Raji (cell line): ENCODE data around the gene POGK.

ENCODE experiments used
- POLR2A ChIP-seq: IDR thresholded peaks from 2 replicates; pipeline ENCODE4 v1.6.1; 2011; ENCODE audit warnings: low read depth, low read length, control low read depth; ENCODE audit not compliant: insufficient read depth

The POGK gene

GRCh38 chr1:166875734-166876539, 36.7 kb downstream of the POGK start, which contains the start of gene TADA1:
Gene TADA1 (minus strand): TSS chr1:166876264. CDS start chr1:166876233, 31 bp downstream.
- peak; percentile 74 for TF ChIP-seq POLR2A

- TF ChIP-seq POLR2A = peak; percentile 59; the same call in 1 of the 2 replicates
Observed at GRCh38 chr1:166876540-166876838, 37.2 kb downstream of the POGK start.

GRCh38 chr1:166882893-166883292, 43.6 kb downstream of the POGK start:
- TF ChIP-seq POLR2A = no peak

- no peak for TF ChIP-seq POLR2A
Observed at GRCh38 chr1:166884040-166884642, 44.9 kb downstream of the POGK start.

GRCh38 chr1:166884971-166885370, 45.7 kb downstream of the POGK start:
- TF ChIP-seq POLR2A = no peak

- no peak for TF ChIP-seq POLR2A
Observed at GRCh38 chr1:166888373-166889111, 49.3 kb downstream of the POGK start.

- no peak for TF ChIP-seq POLR2A
Observed at GRCh38 chr1:166889776-166890175, 50.5 kb downstream of the POGK start.

DNA sequence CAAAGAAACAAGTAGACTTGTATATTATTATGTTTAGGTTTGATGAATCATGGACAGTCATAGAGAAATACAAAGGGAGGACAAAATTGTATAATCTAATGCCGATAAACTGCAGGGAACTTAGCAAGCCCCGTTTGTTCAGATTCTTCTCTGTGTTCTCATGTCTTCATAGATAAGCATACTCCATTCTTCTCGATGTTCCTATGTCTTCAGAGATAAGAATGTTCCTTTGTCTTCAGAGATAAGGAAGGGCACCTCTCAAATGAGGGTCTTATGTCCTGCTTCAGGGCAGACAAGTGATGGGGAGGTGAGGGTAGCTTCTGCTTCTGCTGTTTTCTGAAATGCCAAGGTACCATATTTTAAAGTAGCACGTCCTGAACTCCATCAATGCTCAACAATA, 56.5 kb downstream of the POGK start:
- TF ChIP-seq POLR2A = no peak

GRCh38 chr1:166899769-166900168, 60.5 kb downstream of the POGK start:
- no peak for TF ChIP-seq POLR2A

GRCh38 chr1:166900987-166901386, 61.7 kb downstream of the POGK start:
- TF ChIP-seq POLR2A = no peak

DNA sequence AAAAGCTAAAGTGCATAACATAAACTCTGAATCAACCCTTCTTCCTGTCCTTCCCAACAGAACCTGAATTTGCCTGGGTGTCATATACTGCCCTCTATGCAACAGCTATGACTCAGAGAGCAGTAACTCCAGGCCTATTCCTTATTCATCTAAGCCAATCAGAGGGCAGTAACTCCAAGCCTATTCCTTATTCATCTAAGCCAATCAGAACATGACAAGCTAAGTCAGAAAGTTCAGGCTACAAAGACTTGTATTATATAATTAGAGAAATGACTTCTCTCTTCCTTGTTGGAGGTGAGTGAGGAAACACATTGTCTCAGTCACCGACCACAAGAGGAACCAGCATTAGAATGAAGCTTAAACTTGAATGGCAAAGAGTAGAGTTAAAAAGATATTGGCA, 63.0 kb downstream of the POGK start:
- no peak for TF ChIP-seq POLR2A

DNA sequence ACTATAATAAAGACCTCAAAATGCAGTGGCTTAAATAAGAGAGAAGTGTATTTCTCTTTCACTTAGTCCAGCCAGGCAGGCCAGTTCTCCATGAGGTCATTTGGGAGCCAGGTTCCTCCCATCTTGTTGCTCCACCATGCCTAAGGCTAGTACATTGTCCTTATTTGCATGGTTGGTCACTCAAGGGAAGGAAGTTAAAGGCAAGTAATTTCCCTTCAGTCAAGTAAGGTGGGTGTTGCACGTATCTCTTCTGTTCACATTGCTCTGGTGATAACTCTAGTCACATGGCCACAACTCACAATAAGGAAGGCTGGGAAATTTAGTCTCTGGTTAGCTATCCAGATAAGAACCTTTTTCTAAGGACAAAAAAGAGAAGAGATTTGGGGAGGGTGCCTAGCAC, 64.0 kb downstream of the POGK start:
- no peak for TF ChIP-seq POLR2A

DNA sequence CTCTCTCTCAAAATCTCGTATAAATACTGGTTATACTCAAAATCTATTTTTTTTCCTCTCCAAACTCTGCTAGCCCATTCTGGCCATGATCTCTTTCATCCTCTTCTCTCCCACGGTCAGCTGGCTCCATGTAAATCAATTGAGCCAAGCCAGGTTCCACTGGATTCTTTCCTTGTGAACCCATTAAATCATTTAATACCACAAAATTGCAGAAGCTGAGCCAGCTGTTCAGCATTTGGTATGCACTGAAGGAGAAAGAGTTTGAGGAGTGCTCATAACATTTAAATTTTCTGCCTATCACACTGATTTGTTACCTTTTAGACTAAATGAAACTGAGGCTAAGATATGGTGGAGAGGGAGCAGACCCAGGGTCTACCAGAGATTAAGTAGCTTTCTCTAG, 65.9 kb downstream of the POGK start:
- no peak for TF ChIP-seq POLR2A

GRCh38 chr1:166905900-166906299, 66.6 kb downstream of the POGK start:
- TF ChIP-seq POLR2A = no peak
